ENCODE data around the gene PRKCA.

DNA sequence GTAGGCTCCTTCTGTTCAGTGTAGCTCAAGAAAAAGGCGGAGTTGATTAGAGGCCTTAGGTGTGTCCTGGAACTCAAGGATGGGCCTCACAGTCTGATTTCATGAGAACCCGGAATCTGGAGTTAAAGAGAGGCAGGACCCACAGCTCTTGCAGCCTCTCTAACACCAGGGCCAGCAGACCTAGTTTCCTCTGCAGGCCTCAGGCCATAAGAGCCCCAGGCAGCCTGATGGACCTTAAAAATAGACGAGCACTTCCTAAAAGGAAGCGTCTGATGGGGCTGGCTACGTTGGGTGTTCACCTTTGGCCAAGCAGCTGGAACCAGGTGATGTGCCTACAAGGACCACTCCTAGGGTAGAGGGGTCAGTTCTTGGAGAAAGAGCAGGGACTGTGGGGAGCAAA lies 540.1 kb downstream of the PRKCA start:
- TF ChIP-seq CTCF (IDR thresholded peaks at IDR 0.05 in 2 of 3, conservative IDR thresholded peaks at IDR 0.05 in 1 of 3; ENCODE audit: control insufficient read depth in 2 of 3, extremely low read depth in 1 of 3, insufficient read depth in 1 of 3, low read depth in 3 of 3, low read length in 3 of 3) = no peak
- no peak for TF ChIP-seq ZZZ3 (IDR thresholded peaks at IDR 0.05; ENCODE audit: control insufficient read depth, insufficient read length, low read depth)
- TF ChIP-seq REST (IDR thresholded peaks at IDR 0.05; ENCODE audit: low read depth, low read length) = no peak
- no peak for TF ChIP-seq POLR2AphosphoS5 (IDR thresholded peaks at IDR 0.05; ENCODE audit: low read length)
- no peak for TF ChIP-seq TBL1XR1 (IDR thresholded peaks at IDR 0.05; ENCODE audit: low read depth, low read length)
- TF ChIP-seq MYC (IDR thresholded peaks at IDR 0.05; ENCODE audit: insufficient read depth, insufficient read length, insufficient replicate concordance, low read length, severe bottlenecking) = no peak
- TF ChIP-seq ELK1 (IDR thresholded peaks at IDR 0.05; ENCODE audit: low read depth, low read length) = no peak
- no peak for TF ChIP-seq FOS (IDR thresholded peaks at IDR 0.05; ENCODE audit: borderline replicate concordance, extremely low read depth, insufficient read length)
- no peak for TF ChIP-seq HDAC6 (IDR thresholded peaks at IDR 0.05; ENCODE audit: unreplicated experiment)
- no peak for TF ChIP-seq CHD2 (IDR thresholded peaks at IDR 0.05; ENCODE audit: borderline replicate concordance, low read depth, low read length)
- TF ChIP-seq ASH2L (IDR thresholded peaks at IDR 0.05; ENCODE audit: borderline replicate concordance, low read depth) = no peak
- TF ChIP-seq, protein P1, sequence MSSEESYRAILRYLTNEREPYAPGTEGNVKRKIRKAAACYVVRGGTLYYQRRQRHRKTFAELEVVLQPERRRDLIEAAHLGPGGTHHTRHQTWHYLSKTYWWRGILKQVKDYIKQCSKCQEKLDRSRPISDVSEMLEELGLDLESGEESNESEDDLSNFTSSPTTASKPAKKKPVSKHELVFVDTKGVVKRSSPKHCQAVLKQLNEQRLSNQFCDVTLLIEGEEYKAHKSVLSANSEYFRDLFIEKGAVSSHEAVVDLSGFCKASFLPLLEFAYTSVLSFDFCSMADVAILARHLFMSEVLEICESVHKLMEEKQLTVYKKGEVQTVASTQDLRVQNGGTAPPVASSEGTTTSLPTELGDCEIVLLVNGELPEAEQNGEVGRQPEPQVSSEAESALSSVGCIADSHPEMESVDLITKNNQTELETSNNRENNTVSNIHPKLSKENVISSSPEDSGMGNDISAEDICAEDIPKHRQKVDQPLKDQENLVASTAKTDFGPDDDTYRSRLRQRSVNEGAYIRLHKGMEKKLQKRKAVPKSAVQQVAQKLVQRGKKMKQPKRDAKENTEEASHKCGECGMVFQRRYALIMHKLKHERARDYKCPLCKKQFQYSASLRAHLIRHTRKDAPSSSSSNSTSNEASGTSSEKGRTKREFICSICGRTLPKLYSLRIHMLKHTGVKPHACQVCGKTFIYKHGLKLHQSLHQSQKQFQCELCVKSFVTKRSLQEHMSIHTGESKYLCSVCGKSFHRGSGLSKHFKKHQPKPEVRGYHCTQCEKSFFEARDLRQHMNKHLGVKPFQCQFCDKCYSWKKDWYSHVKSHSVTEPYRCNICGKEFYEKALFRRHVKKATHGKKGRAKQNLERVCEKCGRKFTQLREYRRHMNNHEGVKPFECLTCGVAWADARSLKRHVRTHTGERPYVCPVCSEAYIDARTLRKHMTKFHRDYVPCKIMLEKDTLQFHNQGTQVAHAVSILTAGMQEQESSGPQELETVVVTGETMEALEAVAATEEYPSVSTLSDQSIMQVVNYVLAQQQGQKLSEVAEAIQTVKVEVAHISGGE (CRISPR knock-in tag; IDR thresholded peaks at IDR 0.05) = no peak

All from GM12878 (cell line).